GM13976 (cell line): Measurements from ENCODE around the gene RBMX.
"Not testable (repeated sequence)": the region's sequence is repeated elsewhere in the genome, so short reads cannot be mapped to it uniquely, and the experiment has no call there.

Experiments
- DNase-seq: peaks from one replicate; pipeline ENCODE4 v3.0.0; 2012; ENCODE audit warnings: low spot score
- CTCF ChIP-seq: IDR thresholded peaks from 2 replicates; pipeline ENCODE4 v1.5.1; 2012; ENCODE audit warnings: borderline replicate concordance, mild to moderate bottlenecking; ENCODE audit not compliant: insufficient read depth; ENCODE audit errors: extremely low read depth, missing control alignments, control extremely low read depth
- in situ Hi-C: fragments of 300-500 bp; cut with MboI; formaldehyde crosslinking; loops from one replicate; pipeline ENCODE4 v1.12.0; 2022; ENCODE audit warnings: low sequenced_read_pairs, mixed read lengths, inconsistent platforms; ENCODE audit not compliant: unreplicated experiment

RBMX gene

DNA sequence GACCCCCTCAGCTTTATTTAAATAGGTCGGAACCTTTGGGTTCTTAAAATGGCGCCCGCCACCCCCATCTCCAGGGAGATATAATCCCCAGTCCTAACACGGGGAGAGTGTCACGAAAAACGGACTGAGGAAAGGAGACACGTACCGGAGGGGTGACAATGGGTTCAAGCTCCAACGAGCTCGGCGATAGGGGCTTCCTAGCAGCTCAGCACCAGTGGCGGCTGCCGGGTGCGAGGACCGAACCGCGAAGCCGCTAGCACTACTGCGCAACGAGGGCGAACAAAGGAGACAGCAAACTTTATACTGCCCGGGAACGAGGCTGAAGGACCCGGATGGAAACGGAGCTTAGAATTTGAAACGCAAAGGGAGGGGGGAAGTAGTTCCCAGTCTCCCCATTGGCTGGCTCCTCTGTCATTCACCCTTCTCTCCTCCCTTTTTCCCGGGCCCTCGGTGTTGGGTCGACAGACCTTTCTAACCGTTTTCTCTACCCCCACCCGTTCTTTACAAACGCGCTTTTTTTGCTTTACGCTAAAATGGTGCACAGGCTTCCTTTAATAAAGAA lies at the start of gene RBMX:
Gene RBMX (minus strand): TSS at position 274 of the 562 bp plus-strand sequence. CDS start 1,298 bp downstream, outside the sequence.
- TF ChIP-seq CTCF, result no peak
- in situ Hi-C loops, result no loop called here

DNA sequence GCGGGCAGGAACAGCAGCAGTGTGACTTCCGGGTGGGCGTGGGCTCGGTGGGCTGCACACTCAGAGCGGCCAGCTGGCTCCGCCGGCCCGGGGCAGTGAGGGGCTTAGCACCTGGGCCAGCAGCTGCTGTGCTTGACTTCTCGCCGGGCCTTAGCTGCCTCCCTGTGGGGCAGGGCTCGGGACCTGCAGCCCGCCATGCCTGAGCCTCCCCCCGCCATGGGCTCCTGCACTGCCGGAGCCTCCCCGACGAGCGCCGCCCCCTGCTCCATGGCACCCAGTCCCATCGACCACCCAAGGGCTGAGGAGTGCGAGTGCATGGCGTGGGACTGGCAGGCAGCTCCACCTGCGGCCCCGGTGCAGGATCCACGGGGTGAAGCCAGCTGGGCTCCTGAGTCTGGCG lies 40.9 kb upstream of the RBMX start:
- in situ Hi-C loops, DNase-seq: not testable (repeated sequence)

More for the DNA sequence above, at the start of gene RBMX:
- peak; percentile 89 for DNase-seq

DNA sequence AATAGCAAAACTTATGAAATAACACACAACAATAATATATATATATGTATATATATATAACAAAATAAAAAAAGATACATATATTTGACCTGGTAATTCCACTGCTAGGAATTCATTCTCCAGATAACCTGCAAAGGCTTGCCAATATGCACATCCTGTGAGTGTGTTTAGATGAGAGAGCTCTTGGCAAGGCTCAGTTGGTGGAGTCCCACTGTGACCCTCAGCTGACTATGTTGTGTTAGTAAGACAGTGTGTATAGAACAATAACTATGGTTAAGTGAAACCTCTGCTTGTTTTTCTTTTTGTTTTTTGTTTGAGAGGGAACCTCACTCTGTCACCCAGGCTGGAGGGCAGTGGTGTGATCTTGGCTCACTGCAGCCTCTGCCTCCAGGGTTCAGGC lies 39.5 kb upstream of the RBMX start:
- in situ Hi-C loops, result no loop called here
- DNase-seq, result no peak
- no peak for TF ChIP-seq CTCF

- in situ Hi-C loops, result no loop called here
- TF ChIP-seq CTCF, result no peak
Observed at GRCh38 chrX:136916827-136917226, 36.3 kb upstream of the RBMX start.

GRCh38 chrX:136911661-136912060 lies 31.1 kb upstream of the RBMX start:
- in situ Hi-C loops, result not testable (repeated sequence)

More at GRCh38 chrX:136916827-136917226, 36.3 kb upstream of the RBMX start:
- DNase-seq, result no peak

GRCh38 chrX:136911253-136911652 lies 30.7 kb upstream of the RBMX start:
- no peak for TF ChIP-seq CTCF
- in situ Hi-C loops, result no loop called here
- no peak for DNase-seq

More at GRCh38 chrX:136911661-136912060, 31.1 kb upstream of the RBMX start:
- not testable (repeated sequence) for DNase-seq

DNA sequence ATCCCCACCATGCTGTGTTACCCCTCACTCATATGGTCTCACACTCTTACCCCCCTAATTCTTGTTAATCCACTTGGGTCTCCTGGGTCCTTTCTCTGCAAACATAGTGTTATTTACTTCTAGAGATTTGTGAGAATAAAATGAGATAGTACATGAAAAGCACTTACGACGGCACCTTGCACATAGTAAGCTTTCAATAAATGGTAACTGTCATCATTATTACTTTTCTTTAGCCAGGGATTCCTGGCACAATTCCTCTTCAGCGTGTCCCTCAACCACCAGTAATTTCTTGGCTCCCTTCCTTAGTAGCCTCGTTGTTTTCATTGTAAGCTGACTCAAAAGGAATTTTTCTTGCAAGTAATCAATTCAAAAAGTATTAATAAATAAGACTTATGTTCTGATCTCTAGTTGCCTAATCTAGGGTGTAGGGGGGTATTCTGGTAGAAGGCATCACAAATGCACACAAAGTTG lies 30.1 kb upstream of the RBMX start:
- no peak for TF ChIP-seq CTCF
- in situ Hi-C loops, result no loop called here
- no peak for DNase-seq
